Stimulated activated CD8-positive, alpha-beta memory T cell treated with anti-CD3 and anti-CD28 coated beads, Interleukin-12 subunit alpha, Interleukin-12 subunit beta, amount 100 ng/mL, for 24 hours (primary cell): ENCODE data around the gene APLF.

ENCODE experiments used
- DNase-seq: peaks from one replicate; pipeline ENCODE4 v3.0.0-alpha.2; 2020; ENCODE audit errors: extremely low read depth

The APLF gene

DNA sequence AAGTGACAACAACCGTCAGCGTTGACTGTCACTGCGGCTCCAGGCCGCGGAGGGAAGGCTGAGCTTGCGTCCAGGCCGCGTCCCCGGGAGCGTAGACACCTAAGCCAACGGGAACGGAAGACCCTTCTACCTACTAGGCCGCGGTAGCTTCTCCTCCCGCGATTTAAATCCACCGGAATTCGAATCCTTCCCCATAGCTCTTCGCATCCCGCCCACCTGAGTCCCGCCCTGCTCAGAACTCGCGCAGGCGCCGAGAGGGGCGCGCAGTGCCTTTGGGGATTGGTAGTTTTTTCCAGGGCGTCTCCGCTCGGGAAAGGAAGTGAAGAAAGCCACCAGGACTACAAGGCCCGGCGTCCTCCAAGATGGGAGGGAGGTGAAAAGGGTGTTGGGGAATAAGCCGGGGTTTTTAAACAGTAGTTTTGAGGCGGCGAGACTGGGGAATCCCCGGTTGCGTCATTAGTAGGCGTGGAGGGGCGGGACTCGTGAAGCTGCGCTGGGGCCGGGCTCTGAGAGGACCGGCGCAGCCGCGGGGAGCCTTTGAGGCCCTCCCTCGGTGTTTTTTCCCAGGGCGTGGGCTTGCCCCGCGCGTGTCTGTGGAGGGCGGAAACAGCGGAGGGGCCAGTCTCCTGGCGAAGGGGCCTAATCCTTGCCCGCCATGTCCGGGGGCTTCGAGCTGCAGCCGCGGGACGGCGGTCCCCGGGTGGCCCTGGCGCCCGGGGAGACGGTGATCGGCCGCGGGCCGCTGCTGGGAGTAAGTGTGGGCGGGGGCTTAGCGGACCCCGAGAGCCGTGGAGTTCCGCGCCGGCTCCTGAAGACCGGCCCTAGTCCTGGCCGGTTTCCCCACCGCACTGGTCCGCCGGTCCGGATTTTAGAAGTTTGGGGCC, at the start of gene APLF, which contains the start of gene FBXO48:
Gene APLF, plus strand, starts transcription at position 509 of the 884 bp plus-strand sequence. Its CDS starts 147 bp downstream, at position 656.
Gene FBXO48, minus strand, starts transcription at position 218 of the 884 bp plus-strand sequence. CDS start 2,149 bp downstream, outside the sequence.
- DNase-seq: peak; percentile 93

DNA sequence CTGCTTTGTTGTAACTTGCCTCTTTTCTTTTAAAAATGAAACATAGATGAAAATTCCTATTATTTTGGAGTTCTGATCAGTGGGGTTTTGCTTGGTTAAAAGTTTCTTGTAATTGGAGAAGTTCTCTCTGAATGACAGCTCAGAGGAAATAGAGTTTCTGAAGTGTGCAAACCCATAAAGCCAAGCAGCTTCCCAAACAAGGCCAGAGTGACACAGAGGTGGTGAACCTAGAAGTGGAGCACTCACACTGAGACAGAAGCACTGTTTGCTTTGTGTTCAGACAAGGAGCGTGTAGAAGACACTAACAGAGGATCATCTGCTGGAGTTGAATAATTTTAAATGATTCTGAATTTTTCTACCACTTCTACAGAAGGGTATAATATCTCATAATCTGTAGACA, 49.5 kb upstream of the APLF start:
- no peak for DNase-seq

DNA sequence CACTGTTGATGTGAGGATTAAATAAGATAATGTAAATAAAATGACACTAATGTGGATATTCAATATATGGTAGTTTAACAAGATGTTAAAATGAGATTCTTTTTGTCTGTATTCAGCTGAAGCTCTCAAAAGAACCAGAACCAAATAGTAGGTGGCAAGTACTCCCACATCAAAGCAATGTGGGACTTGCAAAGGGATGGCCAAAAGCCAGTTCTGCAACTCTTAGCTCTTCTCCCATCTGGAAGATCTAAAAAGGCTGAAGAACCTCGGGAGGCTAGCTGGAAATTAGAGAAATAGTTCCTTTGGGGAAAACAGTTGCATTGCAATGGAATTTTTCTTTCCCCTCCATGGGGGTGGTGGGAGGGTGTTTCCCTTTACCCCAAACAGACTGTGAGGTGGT, 49.0 kb upstream of the APLF start:
- no peak for DNase-seq

GRCh38 chr2:68418855-68419254, 48.5 kb upstream of the APLF start:
- DNase-seq: no peak

DNA sequence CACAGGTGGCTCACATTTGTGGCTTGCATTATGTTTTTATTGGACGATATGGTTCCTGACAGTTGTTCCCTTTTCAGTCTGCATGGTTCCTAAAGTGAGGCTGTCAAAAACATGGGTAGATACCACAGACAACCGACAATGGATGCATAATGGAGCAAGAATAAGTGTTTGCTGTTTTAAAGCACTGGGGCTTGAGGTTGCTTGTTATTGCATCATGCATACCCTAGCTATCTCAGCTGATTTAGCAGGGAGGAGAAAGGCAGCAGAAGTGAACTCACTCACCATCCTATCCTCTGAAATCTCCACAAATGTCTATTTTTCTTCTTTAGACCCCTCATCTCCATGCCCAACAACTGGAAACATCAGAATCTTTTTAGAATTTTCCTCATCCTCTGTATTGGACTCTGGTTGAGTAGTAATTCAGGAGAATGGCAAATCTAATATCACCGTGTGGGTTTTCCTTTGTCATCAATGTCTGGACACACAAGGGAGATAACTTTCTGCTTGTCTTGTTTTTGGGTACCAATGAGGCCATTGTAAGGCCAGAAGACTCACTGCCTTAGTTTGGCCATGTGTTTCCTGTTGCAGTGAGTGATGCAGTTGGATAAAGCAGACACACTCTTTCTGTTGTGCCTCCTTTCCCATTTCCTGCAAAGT, 47.0 kb upstream of the APLF start:
- no peak for DNase-seq

DNA sequence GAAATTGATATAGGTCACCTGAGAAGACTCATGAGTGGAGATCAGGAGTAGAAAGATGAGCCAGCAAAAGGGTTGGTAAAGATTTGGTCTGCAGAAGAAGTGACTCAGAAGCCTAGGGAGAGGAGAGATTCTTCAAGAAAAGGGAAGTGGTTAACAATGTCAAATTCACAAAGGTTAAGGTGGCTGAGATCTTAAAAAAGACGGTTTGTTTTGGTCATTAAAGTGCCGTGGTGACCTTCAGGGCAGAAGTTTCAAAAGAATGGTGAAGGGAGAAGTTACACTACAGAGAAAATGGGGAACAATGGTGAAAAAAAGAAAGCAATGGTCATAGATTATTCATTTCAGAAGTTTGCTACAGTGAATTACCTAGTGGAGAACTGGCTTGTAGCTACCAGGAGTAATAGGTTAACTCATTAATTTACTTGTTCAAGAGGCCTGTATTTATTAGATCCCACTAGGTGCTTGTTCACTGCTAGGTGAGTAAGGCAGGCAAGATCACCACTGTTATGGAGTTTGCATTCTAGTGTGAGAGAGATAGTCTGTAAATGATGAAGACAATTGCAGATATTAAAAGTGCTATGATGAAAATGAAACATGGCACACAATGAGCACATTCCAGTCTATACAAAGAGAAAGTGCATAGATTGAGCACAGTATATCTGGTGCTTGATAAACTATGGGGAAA, 43.3 kb upstream of the APLF start:
- no peak for DNase-seq

DNA sequence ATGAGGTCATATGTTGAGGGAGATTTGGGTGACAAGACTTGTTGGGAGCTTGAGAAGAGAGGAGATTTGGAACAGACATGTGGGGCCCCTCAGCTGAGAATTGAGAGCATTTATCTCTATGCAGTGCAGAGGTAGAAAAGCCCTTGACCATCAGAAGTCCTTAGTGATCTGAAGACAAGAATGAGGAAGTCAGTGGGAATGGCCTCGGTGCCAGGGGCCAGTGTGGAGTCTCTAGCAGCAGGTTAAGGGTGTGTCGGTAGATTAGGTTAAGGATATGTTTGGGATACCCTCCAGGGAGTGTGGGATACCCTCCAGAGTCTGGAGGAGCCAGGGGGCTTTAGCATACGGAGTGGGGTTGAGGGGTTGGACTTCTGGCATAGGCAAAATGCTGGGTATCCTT, 41.9 kb upstream of the APLF start:
- DNase-seq: no peak

DNA sequence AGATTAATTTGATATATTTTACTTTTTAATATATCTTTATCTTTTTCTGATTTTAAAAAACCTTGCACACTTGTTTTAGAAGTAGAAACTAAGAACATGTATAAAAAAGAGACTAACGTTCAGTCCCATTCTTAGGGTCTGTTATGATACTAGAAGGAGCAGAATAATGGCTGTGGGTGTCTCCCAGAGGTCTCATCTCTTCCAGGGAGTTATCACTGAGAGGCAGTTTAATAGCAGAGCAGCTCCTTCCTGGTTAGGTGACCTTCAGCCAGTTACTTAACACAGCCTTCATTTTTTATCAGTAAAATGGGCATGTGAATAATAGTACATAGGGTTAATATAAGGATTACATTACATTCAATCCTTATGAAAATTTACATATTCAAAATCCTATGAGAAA, 40.9 kb upstream of the APLF start:
- DNase-seq: no peak

DNA sequence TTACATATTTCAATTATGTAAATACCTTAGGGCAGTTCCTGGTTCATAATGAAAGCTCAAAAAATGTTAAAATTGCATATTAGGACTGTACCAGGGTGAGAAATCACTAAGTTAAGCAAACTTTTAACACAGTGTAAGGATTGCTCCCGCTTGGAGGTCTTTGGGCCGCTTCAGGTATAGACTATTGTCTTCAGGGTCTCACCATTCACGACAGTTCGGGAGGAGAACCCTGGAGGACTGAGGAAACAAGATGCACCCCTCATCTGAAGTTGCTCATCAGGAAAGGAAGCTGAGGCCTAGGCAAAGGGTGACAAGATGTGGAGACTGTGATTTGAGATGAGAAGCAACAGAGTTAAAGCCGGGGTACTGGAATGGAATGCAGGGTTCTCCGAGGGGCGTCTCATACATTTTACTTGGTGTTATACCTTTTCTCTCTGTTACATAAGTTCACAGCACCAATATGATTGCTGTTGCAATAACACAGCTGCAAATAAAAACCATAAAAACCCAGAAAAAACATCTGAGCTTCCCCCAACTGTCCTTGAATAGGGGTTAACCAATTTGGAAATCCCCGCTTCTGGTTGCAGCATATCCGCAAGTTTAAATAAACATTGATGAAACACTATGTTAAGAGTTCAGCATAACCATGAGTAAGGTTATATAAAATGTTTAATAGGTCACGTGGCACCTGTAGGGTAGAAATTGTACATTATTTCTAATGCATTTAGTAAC, 40.4 kb upstream of the APLF start:
- DNase-seq: no peak

- DNase-seq: no peak
Measured at GRCh38 chr2:68428126-68428525, 39.3 kb upstream of the APLF start.

- no peak for DNase-seq
Measured at GRCh38 chr2:68428746-68429145, 38.6 kb upstream of the APLF start.

DNA sequence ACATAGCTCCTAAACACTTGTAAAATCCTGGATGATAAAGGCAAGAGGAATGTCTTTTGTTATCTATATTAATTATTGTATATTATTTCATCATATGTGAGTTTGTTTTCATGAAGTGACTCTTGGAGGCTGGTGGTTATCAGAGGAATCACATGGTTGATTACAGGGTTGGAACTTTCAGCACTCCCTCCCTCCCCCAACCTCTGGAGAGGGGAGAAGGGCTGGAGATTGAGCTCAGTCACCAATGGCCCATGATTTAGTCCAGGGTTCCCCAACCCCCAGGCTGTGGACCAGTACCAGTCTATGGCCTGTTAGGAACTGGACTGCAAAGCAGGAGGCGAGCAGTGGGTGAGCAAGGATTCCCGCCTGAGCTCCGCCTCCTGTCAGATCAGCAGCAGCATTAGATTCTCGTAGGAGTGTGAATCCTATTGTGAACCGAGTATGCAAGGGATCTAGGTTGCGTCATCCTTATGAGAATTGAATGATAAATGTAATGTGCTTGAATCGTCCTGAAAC, 38.0 kb upstream of the APLF start:
- no peak for DNase-seq

DNA sequence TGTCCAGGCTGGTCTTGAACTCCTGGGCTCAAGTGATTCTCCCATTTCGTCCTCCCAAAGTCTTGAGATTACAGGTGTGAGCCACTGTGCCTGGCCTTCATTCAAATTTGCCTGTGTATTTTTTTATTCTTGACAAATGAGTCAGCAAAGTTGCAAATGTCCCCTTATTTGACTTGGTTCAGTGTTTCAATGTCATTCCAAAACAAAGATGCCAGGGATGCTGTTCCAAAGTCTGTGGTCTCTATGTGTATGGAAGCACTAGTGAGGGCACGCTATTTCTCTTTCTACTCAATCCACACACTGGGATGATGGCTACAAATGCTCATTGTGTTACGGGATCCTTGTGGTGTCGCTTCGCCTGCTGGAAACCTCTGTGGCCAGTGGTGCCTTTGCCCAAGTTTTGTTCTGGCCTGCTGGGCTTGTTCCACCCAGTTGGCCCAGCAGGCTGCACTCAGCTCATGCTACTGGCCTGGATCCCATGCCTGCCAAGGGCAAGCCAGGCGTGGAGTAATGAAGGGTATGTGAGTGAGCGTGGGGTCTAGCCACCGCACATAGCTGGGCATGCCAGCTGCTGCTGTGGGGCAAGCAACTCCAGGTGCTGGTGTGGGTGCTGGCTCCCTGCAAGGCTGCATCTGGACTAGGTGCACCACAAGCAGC, 35.9 kb upstream of the APLF start:
- DNase-seq: no peak

DNA sequence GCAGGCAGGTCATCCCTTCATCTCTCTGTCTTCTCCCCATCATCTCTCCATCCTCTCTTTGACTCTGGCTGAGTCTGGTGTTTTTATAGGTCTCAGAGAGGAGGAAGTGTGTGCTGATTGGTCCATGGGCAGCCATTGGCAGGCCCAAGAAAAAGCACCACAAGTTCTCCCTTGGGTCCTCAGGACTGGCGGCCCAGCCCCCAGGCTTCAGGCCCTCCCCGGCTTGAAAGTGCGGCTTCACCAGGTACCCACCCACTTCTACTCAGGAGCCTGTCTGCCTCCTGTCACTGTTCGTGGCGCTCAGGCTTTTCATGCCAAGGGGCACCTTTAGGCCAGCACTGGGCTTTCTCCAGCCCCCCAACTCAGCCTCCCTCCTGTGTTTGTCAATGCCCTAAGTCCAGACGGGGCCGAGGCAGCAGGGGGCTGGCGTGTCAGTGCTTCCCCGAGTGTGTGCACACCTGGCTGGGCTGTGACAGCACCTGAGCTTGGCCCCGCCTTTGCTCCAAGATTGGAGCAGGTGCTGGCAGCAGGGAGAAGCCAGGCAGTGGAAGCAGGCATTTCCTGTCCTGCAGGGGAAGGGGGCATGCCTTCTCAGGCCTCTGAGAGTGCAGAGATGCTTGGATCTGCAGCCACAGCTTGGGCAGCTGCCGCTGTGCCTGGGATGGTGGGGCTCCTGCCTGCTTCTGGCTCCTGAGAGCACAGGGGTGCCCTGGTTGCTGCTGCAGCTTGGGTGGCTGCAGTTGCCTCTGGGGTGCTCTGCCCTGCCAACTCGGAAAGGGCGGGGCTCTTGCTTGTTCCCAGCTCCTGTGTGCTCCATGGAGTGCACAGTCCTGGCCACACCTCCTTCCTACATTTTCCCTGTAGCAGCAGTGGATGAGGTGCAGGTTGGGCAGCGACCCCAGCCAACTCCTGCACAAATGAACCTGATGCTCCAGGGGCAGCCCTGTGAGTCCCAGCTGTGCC, 34.4 kb upstream of the APLF start:
- no peak for DNase-seq

- DNase-seq: no peak
Measured at GRCh38 chr2:68434981-68435380, 32.4 kb upstream of the APLF start.

DNA sequence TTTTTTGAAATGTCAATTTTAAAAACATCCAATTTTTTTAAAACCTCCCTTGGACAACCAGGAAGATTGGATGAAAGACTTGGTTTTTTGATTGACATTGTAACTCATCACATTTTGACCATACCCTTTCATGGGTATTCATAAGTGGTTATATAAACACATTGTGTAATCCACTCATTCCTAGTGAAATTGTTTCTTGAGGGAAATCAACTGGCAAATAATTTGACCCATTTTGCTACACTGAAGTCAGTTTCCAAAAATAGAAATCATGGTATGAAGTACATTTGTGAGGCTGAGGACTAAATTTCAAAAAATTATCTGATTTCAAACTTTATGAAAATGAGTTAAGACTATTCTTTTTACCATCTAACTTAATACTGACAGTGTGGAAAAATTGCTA, 31.8 kb upstream of the APLF start:
- DNase-seq: no peak

DNA sequence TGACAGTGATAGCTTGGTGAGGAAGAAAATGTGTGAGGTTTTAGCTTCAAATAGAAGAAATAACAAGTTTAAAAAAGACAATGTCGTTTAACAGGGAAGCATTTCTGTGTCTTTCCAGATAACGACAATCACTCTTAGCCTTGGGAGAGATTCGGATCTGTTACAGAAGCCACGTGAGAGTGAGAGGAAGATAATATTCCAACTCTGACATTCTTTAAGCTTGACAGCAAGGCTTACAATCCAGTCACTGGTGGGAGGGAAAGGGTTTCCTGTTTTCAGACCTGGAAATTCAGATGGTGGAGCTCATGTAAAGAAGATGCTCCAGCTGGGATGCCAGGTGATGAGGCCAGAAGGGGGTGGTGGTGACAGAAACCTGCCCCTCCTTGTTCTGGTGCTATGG, 31.1 kb upstream of the APLF start:
- DNase-seq: no peak

DNA sequence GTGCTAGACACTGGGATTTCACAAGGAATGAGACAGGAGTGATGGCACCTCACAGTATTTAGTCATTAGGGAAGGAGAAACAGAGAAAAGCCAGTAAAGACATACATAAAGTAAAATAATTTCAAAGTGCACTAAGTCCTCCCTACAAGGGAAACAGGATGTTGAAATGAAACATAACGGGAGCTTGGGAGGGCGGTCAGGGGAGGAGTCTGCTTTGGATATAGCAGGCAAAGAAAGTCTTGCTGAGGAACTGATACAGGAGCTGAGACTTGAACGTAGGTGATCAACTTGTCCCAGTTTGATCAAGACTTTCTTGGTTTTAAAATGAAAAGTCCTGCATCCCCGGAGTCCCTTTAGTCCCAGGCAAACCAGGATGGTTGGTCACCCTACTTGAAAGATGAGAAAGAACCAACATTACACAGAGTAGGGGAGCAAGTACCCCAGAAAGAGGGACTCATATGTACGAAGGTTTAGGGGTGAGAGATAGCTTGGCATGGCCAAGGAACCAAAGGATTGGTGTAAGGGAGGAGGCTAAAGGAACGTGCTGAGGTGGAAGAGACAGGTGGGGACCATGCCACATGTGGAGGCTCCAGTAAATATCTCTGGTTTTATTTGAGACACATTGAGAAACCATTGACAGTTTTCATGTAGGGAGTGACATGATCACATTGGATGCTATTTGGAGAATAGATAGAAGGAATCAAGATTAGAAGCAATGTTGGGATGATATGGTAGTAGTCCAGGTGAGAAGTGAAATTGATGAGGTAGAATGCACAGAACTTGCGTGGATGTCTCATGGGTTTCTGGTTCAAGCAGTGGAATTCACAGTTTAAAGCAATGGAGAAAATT, 28.7 kb upstream of the APLF start:
- no peak for DNase-seq
